CD14-positive monocyte (primary cell): ENCODE measurements around the gene RPTOR. TPM values are rescaled to one million over a fixed set of nuclear protein-coding genes. Genes with fewer than 3 reads are reported as not detected.

ENCODE experiments used
- DNase-seq, 3 donors: peaks; one replicate each; pipeline ENCODE4 v3.0.0-alpha.2; 2011 to 2022
- H2AFZ ChIP-seq: 2 replicates; pipeline ENCODE4 v1.6.0; 2012; ENCODE audit warnings: mild to moderate bottlenecking, low read depth, low read length, inconsistent platforms; ENCODE audit not compliant: insufficient read depth, poor library complexity, severe bottlenecking
- H3K27ac ChIP-seq, 2 donors: 1 replicate in 1 of 2; 2 replicates in 1 of 2; pipeline ENCODE4 v1.5.1; 2012 to 2013; ENCODE audit warnings: low read length in 2 of 2, control low read depth in 1 of 2, inconsistent platforms in 1 of 2, low read depth in 1 of 2, mild to moderate bottlenecking in 1 of 2
- H3K27me3 ChIP-seq, 2 donors: one replicate each; pipeline versions ENCODE4 v1.6.0 to v1.6.1; 2011 to 2013; ENCODE audit warnings: low read length in 2 of 2; ENCODE audit not compliant: control insufficient read depth in 2 of 2, insufficient read depth in 2 of 2
- H3K36me3 ChIP-seq, 2 donors: replicated peaks in 1 of 2; 1 replicate in 1 of 2; 2 replicates in 1 of 2; pipeline versions ENCODE4 v1.5.1 to v1.6.1; 2012 to 2013; ENCODE audit warnings: low read length in 2 of 2, control low read depth in 1 of 2, inconsistent platforms in 1 of 2, mild to moderate bottlenecking in 1 of 2; ENCODE audit not compliant: insufficient read depth in 2 of 2, control insufficient read depth in 1 of 2
- H3K4me1 ChIP-seq, 2 donors: 1 replicate in 1 of 2; 2 replicates in 1 of 2; pipeline versions ENCODE4 v1.5.1 to v1.6.1; 2012 to 2013; ENCODE audit warnings: low read length in 2 of 2, control low read depth in 1 of 2, inconsistent platforms in 1 of 2, mild to moderate bottlenecking in 1 of 2, moderate library complexity in 1 of 2; ENCODE audit not compliant: insufficient read depth in 2 of 2, control insufficient read depth in 1 of 2
- H3K4me2 ChIP-seq: replicated peaks from 2 replicates; pipeline ENCODE3; 2012; ENCODE audit warnings: low read length, moderate library complexity, mild to moderate bottlenecking; ENCODE audit not compliant: poor library complexity, severe bottlenecking; ENCODE audit errors: extremely low read depth
- H3K4me3 ChIP-seq, 3 experiments: fragments of 200-600 bp in 1 of 3; sonication (generic) in 1 of 3; replicated peaks in 1 of 3; 1 replicate in 2 of 3; 2 replicates in 1 of 3; pipeline ENCODE4 v1.5.1; 2011 to 2013; ENCODE audit warnings: low read length in 3 of 3, mild to moderate bottlenecking in 3 of 3, control low read depth in 2 of 3, low read depth in 2 of 3, inconsistent platforms in 1 of 3, moderate library complexity in 1 of 3
- H3K79me2 ChIP-seq: 2 replicates; pipeline ENCODE4 v1.6.0; 2012; ENCODE audit warnings: mild to moderate bottlenecking, control low read depth, inconsistent platforms, low read length, moderate library complexity; ENCODE audit not compliant: insufficient read depth
- H3K9ac ChIP-seq: 2 replicates; pipeline ENCODE4 v1.6.0; 2017; ENCODE audit warnings: low read length, mild to moderate bottlenecking; ENCODE audit not compliant: insufficient read depth, poor library complexity, severe bottlenecking
- H3K9me3 ChIP-seq, 2 donors: replicated peaks in 1 of 2; 1 replicate in 1 of 2; 2 replicates in 1 of 2; pipeline versions ENCODE4 v1.5.1 to v1.6.1; 2012 to 2013; ENCODE audit warnings: low read length in 2 of 2, control low read depth in 1 of 2; ENCODE audit not compliant: control insufficient read depth in 1 of 2, insufficient read depth in 1 of 2
- H4K20me1 ChIP-seq: 2 replicates; pipeline ENCODE4 v1.6.0; 2012; ENCODE audit warnings: mild to moderate bottlenecking, low read length, control low read depth, moderate library complexity; ENCODE audit not compliant: insufficient read depth
- H3K27ac Mint-ChIP-seq, 7 donors: one replicate each; pipeline ENCODE4 v1.8.0; 2020; ENCODE audit warnings: mild to moderate bottlenecking in 7 of 7, mixed read lengths in 7 of 7, moderate library complexity in 6 of 7, inconsistent platforms in 2 of 7
- H3K27me3 Mint-ChIP-seq, 3 donors: one replicate each; pipeline ENCODE4 v1.8.0; 2021 to 2022; ENCODE audit warnings: low read depth in 3 of 3, mild to moderate bottlenecking in 3 of 3, mixed read lengths in 3 of 3, moderate library complexity in 3 of 3, inconsistent platforms in 1 of 3
- H3K36me3 Mint-ChIP-seq, 2 donors: one replicate each; pipeline ENCODE4 v1.8.0; 2020; ENCODE audit warnings: mixed read lengths in 2 of 2, inconsistent platforms in 1 of 2, mild to moderate bottlenecking in 1 of 2
- H3K4me1 Mint-ChIP-seq: one replicate; pipeline ENCODE4 v1.8.0; 2020; ENCODE audit warnings: mild to moderate bottlenecking, mixed read lengths
- H3K4me3 Mint-ChIP-seq, 2 donors: one replicate each; pipeline ENCODE4 v1.8.0; 2020; ENCODE audit warnings: mild to moderate bottlenecking in 2 of 2, mixed read lengths in 2 of 2, moderate library complexity in 1 of 2
- H3K9me3 Mint-ChIP-seq, 7 donors: one replicate each; pipeline ENCODE4 v1.8.0; 2020 to 2022; ENCODE audit warnings: mixed read lengths in 7 of 7, mild to moderate bottlenecking in 6 of 7, moderate library complexity in 6 of 7, inconsistent platforms in 2 of 7
- CTCF ChIP-seq: fragments of 200-600 bp; IDR thresholded peaks from one replicate; pipeline ENCODE4 v1.8.0; 2022; ENCODE audit warnings: antibody characterized with exemption, mild to moderate bottlenecking
- WGBS: methylation state at CpG from one replicate; pipeline ENCODE4 v1.1.5; 2013; ENCODE audit warnings: missing lambda C conversion rate; ENCODE audit not compliant: insufficient coverage; 5-methylcytosine and 5-hydroxymethylcytosine counted together
- intact Hi-C, 2 donors: fragments of 100-400 bp; cut with micrococcal nuclease; formaldehyde crosslinking; loops; one replicate each; pipeline versions ENCODE4 v1.15.0 to v1.15.1; 2023
- polyA plus RNA-seq, 3 donors: library from polyadenylated mRNA; depleted of rRNA in 1 of 3; unstranded in 2 of 3; stranded (reverse) in 1 of 3; fragments of 300-500 nt in 2 of 3; fragments of >200 nt in 1 of 3; fragmentation: Illumina TruSeq in 2 of 3; gene quantifications; 1 replicate in 2 of 3; 2 replicates in 1 of 3; pipeline ENCODE4 v1.2.3, GENCODE V29; 2012 to 2021

RPTOR gene
- polyA plus RNA-seq, 3 donors = 1.1 to 8.7 (median 2.6) TPM

GRCh38 chr17:80732268-80732667 lies 187.6 kb downstream of the RPTOR start:
- no peaks in the 10 kb centered on the region for H4K20me1 ChIP-seq
- H2AFZ ChIP-seq = no peak overlapping the region
- DNase-seq = no peak
- Mint-ChIP-seq H3K9me3 (no peaks in the 10 kb centered on the region), H3K36me3 (peaks cover 27 to 36% of the 10 kb centered on the region in 2 donors), H3K4me3 (no peak overlapping the region), H3K4me1 (peaks cover 11% of the 10 kb centered on the region), H3K27me3 (peaks cover 0 to 8% (median 0%) of the 10 kb centered on the region in 3 donors), H3K27ac (no peak overlapping the region)
- intact Hi-C loops = no loop called here
- H3K9me3 ChIP-seq = no peaks in the 10 kb centered on the region
- H3K9ac ChIP-seq = no peak overlapping the region
- WGBS = 93% methylated on average over 3 of the region's 7 CpGs
- no peaks in the 10 kb centered on the region for H3K79me2 ChIP-seq
- TF ChIP-seq CTCF = no peak
- no peak overlapping the region for H3K4me2 ChIP-seq
- peaks cover 0 to 10% of the 10 kb centered on the region in 2 donors for H3K36me3 ChIP-seq
- peaks cover 6% of the 10 kb centered on the region in 2 donors for H3K4me1 ChIP-seq
- no peak overlapping the region for H3K27ac ChIP-seq
- H3K27me3 ChIP-seq = no peaks in the 10 kb centered on the region
- H3K4me3 ChIP-seq = no peak overlapping the region

GRCh38 chr17:80737106-80738019 lies 192.7 kb downstream of the RPTOR start:
- TF ChIP-seq CTCF = no peak
- Mint-ChIP-seq H3K36me3 (peaks cover 26 to 27% of the 10 kb centered on the region in 2 donors), H3K9me3 (peaks cover 0 to 6% (median 0%) of the 10 kb centered on the region in 7 donors), H3K4me3 (peak overlapping the region; percentile 64 to 83), H3K27me3 (peaks cover 0 to 8% (median 0%) of the 10 kb centered on the region in 3 donors), H3K27ac (peak overlapping the region; percentile 80 to 93 (median 89)), H3K4me1 (peaks cover 39% of the 10 kb centered on the region)
- H4K20me1 ChIP-seq = no peaks in the 10 kb centered on the region
- H3K4me1 ChIP-seq = peaks cover 33 to 38% of the 10 kb centered on the region in 2 donors
- peak overlapping the region; percentile 82 to 84 for H3K27ac ChIP-seq
- H3K36me3 ChIP-seq = peaks cover 0 to 1% of the 10 kb centered on the region in 2 donors
- no peaks in the 10 kb centered on the region for H3K27me3 ChIP-seq
- DNase-seq = peak; percentile 66 to 80 (median 78)
- H3K4me3 ChIP-seq = peak overlapping the region in 1 of 3 experiments; percentile 65
- peak overlapping the region; percentile 65 for H3K4me2 ChIP-seq
- H3K9me3 ChIP-seq = peaks cover 0 to 4% of the 10 kb centered on the region in 2 donors
- WGBS = 25% methylated on average over 6 of the region's 17 CpGs
- peak overlapping the region; percentile 53 for H3K9ac ChIP-seq
- intact Hi-C loops = no loop called here
- no peak overlapping the region for H2AFZ ChIP-seq
- H3K79me2 ChIP-seq = no peaks in the 10 kb centered on the region
